ENCODE measurements around the gene SHPK.
"Not testable (repeated sequence)": the region's sequence is repeated elsewhere in the genome, so short reads cannot be mapped to it uniquely, and the experiment has no call there.

Gene SHPK

GRCh38 chr17:3585826-3586225, 50.2 kb downstream of the SHPK start:
- no peak for DNase-seq

GRCh38 chr17:3583456-3583855, 52.6 kb downstream of the SHPK start:
- DNase-seq: no peak

GRCh38 chr17:3582915-3583314, 53.1 kb downstream of the SHPK start:
- DNase-seq: no peak

- DNase-seq: not testable (repeated sequence)
These were observed 57.4 kb downstream of the SHPK start for GRCh38 chr17:3578667-3579066.

DNA sequence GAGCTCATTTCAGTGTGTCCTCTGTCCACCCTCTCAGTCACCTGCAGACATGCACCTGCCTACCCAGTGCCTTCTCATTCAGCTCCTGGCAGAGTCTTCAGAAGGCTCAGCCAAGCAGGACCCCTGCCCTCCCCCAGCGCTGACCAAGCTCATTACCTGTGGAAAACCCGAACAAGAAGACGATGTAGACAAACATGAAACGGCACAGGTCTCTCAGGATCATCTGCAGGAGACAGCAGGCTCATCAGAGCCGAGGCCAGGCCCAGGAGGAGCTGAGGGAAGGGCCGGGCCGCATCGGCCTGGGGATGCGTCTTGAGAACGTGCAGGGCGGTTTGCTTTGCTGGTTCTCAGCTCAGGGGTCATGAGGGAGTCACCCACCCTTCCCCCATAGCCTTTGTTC, 59.1 kb downstream of the SHPK start:
- no peak for DNase-seq

DNA sequence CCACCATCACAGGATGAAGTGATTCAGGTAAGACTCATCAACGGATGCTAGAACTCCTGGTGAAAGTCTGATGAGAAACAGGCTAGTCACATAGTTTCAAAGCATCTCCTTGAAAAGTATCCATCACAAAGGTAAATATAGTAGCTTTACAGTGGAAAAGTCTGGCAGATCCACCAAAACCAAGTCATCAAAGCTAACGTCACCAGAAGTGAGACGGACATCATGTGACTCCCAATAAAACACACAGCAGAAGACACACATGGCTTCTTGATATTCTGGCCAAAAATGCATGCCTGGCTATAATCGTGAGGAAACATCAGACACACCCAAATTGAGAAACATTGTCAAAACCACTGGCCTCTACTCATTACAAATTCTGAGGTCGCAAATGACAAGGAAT, 60.5 kb downstream of the SHPK start:
- DNase-seq: no peak

- DNase-seq: no peak
These were observed 61.8 kb downstream of the SHPK start for GRCh38 chr17:3574231-3574630.

GRCh38 chr17:3573246-3574100, 62.6 kb downstream of the SHPK start:
- no peak for DNase-seq

DNA sequence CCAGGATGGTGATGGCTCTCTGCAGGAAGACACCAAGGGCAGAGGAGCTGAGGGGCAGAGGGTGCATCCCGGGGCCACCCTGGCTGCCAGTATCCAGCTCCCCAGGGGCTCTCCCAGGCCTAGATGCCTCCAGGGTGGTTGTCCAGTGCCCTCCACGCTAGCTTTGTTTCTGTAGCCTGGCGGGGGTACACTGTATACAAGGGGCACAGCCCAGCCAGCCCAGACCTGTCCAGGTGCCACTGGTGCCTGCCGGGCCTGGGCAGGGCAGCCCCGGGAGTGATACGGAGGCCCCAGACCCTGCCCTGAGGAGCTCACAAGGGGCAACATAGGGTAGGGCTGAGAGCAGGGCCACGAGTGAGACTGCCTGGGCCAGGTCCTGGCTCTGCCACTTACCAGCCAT, 63.8 kb downstream of the SHPK start:
- DNase-seq: no peak

DNA sequence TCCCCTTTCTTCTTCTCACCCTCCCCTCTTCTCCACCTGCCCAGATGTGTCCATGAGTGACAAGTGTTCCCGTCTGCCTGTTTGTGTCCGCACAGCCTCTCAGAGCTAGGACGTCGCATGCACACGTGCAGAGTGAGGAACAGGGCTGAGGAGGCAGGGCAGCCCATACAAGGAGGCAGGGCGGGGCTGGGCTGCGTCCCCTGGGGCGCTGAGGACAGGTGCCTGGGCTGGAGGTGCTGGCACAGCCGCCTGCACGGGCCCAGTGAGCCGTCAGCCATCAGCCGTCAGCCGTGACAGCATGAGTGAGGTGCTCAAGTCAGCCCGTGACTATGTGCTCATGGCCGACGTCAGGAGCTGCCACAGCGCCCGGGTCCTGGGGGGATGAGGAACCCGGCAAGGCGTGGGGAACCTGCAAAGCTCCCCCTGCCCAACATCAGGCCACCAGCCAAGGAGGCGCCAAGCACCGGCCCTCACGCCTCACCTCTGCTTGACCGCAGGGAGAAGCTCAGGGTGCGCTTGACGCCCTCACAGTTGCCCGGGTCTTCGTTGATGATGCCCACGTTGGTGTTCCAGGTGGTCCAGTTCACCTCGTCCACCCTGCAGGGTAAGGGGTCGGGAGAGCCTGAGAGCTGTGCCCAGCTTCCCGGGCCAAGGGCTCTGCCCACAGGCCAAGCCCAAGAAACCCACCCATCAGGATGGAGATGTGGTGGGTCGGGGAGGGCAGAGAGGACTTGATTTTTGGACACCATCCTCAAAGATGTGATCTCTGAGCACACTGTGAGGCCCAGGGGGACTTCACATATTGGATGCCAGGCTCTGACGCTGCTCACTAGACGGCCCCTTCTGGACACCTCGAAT, 64.8 kb downstream of the SHPK start:
- DNase-seq: no peak

DNA sequence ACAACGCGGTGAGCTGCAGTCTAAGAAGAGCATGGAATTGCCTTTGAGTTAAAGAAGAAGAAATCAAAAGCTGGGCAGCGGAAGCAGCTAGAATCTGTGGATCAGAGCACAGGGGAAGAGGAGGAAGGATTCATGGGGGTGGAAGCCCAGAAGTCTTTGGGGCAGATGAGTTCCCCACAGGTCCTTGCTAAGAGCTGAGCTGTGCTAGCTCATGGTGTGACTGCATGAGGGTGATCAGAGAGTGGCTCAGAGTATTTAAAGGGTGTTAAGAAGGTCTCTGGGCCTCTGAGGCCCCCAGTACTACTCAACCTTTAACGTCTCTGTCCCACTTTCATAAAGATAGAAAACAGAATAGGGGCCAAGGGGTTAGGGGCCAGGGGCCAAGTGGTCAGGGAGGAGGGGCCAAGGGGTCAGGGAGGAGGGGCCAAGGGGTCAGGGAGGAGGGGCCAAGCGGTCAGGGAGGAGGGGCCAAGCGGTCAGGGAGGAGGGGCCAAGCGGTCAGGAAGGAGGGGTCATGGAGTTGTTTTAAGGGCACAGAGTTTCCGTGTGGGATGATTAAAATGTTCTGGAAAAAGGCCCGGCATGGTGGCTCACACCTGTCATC, 66.4 kb downstream of the SHPK start:
- DNase-seq: no peak

DNA sequence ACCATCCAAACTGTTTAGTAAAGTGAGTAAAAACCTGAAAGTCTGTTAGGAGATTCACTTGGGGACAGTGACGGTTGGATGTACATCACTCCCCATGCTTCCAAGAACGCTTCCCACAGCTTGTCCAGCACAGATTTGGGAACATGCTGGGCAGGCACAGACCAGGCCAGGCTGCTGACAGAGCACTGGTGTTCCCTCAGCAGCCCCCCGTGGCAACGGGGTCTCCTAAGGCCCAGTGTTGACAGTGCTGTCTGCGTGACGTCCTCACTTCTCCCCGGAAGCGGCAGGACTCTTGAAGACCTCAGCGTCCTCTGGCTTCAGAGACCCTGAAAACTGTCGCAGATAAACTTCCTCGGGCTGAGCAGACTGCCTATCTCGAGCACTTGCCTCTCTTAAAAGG, 69.5 kb downstream of the SHPK start:
- no peak for DNase-seq

DNA sequence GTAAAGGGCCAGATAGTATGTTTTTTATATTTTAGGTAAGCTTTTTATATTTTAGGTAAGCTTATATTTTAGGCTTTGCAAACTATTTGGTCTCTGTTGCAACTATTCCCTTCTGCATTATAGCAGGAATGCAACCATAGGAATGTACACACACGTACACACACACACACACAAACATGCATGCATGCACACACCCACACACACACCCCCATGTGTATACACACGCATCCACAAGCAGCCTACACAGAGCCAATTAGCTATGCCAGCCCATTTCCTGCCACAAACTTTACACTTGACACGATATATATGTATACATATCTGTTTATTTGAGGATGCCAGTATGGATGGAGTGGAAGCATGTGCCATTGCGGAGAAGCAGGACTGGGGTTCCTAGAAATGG, 70.9 kb downstream of the SHPK start:
- no peak for DNase-seq

- not testable (repeated sequence) for DNase-seq
These were observed 71.8 kb downstream of the SHPK start for GRCh38 chr17:3564241-3564640.

DNA sequence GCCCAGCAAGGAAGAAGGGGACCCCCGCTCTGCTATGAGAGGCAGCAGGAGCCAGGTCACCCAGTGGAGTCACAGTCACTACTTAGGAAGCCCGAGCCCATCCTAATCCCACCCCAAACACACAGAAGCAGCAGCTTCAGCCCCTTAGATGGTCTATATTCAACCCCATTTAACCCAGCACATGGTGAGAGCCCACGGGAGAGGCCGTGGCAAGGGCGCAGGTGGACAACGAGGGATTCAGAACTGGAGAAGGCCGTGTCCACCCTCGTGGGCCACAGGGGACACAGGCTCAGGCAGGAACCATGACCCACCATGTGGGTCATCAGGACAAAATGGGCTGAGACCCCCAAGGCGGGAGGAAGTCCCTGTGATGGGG, 76.8 kb downstream of the SHPK start:
- no peak for DNase-seq

DNA sequence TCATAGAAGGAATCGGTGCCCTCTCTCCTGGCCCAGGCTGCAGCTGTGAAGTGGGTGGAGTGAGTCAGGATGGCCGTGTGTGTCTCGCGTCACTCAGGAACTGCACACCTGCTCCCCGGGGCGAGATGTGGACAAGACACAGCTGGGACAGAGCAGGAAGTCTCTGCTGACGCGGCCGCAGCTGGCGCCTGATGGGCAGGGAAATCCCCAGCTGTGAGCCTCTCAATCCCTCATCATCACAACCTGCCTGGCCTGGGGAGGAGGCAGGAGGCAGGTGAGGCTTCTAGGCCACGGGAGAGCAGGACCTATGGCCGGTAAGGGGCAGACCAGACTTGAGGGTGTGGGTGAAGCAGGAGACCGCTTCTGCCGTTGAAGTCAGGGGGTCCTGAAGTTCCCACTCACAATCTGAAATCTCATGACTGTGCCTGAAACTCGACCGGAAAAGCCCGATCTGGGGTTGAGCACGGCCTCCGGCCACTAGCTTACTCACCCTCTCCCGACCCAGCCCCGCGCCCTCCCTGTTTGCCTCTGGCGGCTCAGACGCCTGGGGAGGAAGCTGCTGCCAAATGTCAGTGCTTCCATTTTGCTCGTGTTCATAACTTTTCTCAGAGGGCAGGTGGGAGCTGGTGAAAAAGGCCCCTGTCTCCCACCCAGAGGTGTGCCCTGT, 77.3 kb downstream of the SHPK start:
- DNase-seq: peak; percentile 82
